K562 treated with DMSO at 1 percent for 24 hours (cell line): ENCODE measurements around the gene ABAT. TPM values are rescaled to one million over a fixed set of nuclear protein-coding genes. Genes with fewer than 3 reads are reported as not detected.

Source experiments
- total RNA-seq: library from RNA; unstranded; fragments of 300-600 nt; gene quantifications from 2 replicates; pipeline ENCODE4 v1.2.3, GENCODE V29; 2022; ENCODE audit warnings: low read depth; ENCODE audit not compliant: insufficient read depth

ABAT gene
- total RNA-seq = 0.43 and 0.67 TPM in 2 replicates

GRCh38 chr16:8674413-8675022 lies at the start of gene ABAT:
Gene ABAT, plus strand, starts transcription at chr16:8674617. Its CDS starts 61,123 bp downstream, at chr16:8735740.

DNA sequence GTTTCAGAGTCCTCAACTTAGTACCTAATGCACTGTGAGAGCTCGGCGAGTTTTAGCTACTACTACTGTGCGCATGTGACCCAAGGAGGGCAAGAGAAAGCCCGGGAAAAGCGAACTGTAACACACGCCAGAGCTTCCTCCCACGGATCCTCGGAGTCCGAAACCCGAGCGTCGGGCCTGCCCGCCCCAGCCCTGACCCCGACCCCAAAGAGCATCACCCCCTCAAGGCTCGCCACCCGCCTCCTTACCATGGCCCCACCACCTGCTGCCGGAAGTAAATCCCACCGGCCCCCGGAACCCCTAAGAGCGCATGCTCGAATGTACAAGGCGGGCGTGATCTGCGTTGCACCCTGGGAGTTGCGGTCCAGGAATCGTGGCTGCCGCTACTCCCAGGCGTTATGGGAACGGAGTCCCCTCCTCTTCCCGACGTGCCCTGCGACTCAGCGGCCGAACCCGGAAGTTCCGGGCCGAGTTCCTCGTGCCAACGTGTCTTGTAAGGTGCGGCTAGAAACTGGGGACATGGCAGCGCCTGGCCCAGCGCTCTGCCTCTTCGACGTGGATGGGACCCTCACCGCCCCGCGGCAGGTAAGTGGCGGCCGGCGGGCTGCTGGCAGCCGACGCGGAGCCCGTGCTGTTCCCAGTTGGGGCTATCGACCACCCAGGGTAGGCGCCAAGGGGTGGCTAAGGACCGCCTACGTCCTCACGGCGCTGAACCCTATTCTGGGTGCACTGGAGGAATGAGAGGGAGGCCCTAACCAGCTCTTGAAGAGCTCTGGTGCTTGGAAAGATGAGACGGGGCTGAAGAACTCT lies 123.2 kb downstream of the ABAT start, which contains the start of the genes PMM2 and TMEM186:
Gene PMM2, plus strand, starts transcription at position 476 of the 810 bp plus-strand sequence. Its CDS starts 44 bp downstream, at position 520.
Gene TMEM186, minus strand, starts transcription at position 276 of the 810 bp plus-strand sequence. Its CDS starts 25 bp downstream, at position 251.

Other genes with a start within 250 kb of the ABAT start
- gene TMEM114, start 84.1 kb upstream of the ABAT start, total RNA-seq = not detected in 2 replicates
- 21.4 and 40.6 TPM in 2 replicates for gene METTL22, start 52.9 kb upstream of the ABAT start, total RNA-seq
- gene TMEM186, start 123.0 kb downstream of the ABAT start, total RNA-seq = 10.3 and 13.5 TPM in 2 replicates
- gene PMM2, start 123.2 kb downstream of the ABAT start, total RNA-seq = 11.1 and 12.1 TPM in 2 replicates
- 181 and 205 TPM in 2 replicates for gene CARHSP1, start 194.4 kb downstream of the ABAT start, total RNA-seq
- not detected in 2 replicates for gene LITAFD, start 207.7 kb downstream of the ABAT start, total RNA-seq